MCF 10A (cell line): ENCODE measurements around the gene HTRA3. TPM values are rescaled to one million over a fixed set of nuclear protein-coding genes. Genes with fewer than 3 reads are reported as not detected.

Experiments
- BruUV-seq: library from RNA; stranded (reverse); fragments of 400-500 nt; replicated peaks from 2 replicates; lab custom pipeline; 2021; lab: Mats Ljungman, UMichigan
- CTCF ChIA-PET: fragments of 300-600 bp; sonication (Branson Sonifier 250); formaldehyde crosslinking; extraction: SDS; loops from one replicate; lab custom pipeline; 2021; ENCODE audit warnings: antibody characterized with exemption, inconsistent platforms; lab: Yijun Ruan, JAX
- POLR2A ChIA-PET: fragments of 300-600, 350-650 bp; sonication (Branson Sonifier 250); formaldehyde crosslinking; extraction: SDS; loops from one replicate; lab custom pipeline; 2020; ENCODE audit warnings: antibody characterized with exemption, inconsistent platforms; lab: Yijun Ruan, JAX
- DNase-seq: peaks from one replicate; pipeline ENCODE4 v3.0.0-alpha.2; 2018; ENCODE audit not compliant: unreplicated experiment
- H3K27ac Mint-ChIP-seq: one replicate; pipeline ENCODE4 v1.8.0; 2022; ENCODE audit warnings: mild to moderate bottlenecking, low read depth, mixed read lengths; ENCODE audit not compliant: unreplicated experiment
- H3K27me3 Mint-ChIP-seq: one replicate; pipeline ENCODE4 v1.8.0; 2022; ENCODE audit warnings: mixed read lengths; ENCODE audit not compliant: insufficient read depth, unreplicated experiment
- H3K36me3 Mint-ChIP-seq: one replicate; pipeline ENCODE4 v1.8.0; 2022; ENCODE audit warnings: mild to moderate bottlenecking, moderate library complexity, mixed read lengths; ENCODE audit not compliant: insufficient read depth, unreplicated experiment
- H3K4me1 Mint-ChIP-seq: one replicate; pipeline ENCODE4 v1.8.0; 2022; ENCODE audit warnings: mixed read lengths; ENCODE audit not compliant: insufficient read depth, unreplicated experiment
- H3K4me3 Mint-ChIP-seq: one replicate; pipeline ENCODE4 v1.8.0; 2022; ENCODE audit warnings: mild to moderate bottlenecking, moderate library complexity, mixed read lengths; ENCODE audit not compliant: unreplicated experiment
- H3K9me3 Mint-ChIP-seq: one replicate; pipeline ENCODE4 v1.8.0; 2022; ENCODE audit warnings: mixed read lengths; ENCODE audit not compliant: unreplicated experiment
- intact Hi-C: fragments of 100-400 bp; cut with micrococcal nuclease; formaldehyde crosslinking; loops from 2 replicates; pipeline ENCODE4 v1.14.1; 2022
- total RNA-seq: library from RNA; stranded (reverse); gene quantifications from 2 replicates; pipeline ENCODE4 v1.2.3, GENCODE V29; 2022
- TF ChIP-seq, protein P1 (sequence below): fragments of 200-600 bp; IDR thresholded peaks from one replicate; pipeline ENCODE4 v1.8.0; 2022; ENCODE audit warnings: antibody characterized with exemption, mild to moderate bottlenecking; ENCODE audit not compliant: unreplicated experiment

HTRA3 gene
- total RNA-seq, 1 experiment from 2014 or later = not detected

DNA sequence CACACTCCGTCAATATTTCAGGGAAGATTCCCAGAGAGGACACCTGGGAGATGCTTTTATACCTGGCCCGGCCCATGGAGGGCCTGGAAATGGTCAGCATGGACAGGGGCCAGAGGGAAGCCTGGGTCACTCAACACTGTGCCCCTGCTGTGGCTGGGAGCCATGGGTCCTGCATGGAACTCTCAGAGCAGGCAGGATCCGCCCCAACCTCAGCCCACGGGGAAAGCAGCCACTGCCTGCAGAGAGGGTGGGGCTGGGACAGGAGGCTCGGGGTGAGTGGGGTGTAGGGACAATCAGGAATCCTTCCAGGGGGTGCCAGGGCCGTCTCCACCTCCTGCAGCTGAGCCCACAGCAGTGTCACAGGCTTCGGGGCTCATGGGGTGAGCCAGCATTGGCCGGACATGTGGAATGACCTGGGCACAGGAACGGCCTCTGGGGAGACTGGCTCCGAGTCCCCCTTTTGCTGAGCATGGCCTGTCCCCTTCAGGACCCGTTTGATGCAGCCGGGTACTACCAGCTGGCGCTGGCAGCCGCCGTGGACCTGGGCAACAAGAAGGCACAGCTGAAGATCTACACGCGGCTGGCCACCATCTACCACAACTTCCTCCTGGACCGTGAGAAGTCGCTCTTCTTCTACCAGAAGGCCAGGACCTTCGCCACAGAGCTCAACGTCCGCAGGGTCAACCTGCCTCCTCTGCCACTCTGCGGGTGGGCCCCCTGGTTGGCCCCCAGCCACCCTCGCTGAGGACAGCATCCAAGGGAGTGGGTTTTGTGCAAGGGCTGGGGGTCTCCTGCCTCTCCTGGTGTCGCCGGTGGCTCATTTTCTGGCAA lies 29.1 kb upstream of the HTRA3 start:
- CTCF ChIA-PET = interaction anchor here (0.7 to 1.5 kb wide), 4 partner anchors 10 to 168 kb away, joined by 3 to 9 read pairs (median 6); no protein-coding TSS in a partner anchor
- H3K9me3 Mint-ChIP-seq = no peaks in the 10 kb centered on the region

DNA sequence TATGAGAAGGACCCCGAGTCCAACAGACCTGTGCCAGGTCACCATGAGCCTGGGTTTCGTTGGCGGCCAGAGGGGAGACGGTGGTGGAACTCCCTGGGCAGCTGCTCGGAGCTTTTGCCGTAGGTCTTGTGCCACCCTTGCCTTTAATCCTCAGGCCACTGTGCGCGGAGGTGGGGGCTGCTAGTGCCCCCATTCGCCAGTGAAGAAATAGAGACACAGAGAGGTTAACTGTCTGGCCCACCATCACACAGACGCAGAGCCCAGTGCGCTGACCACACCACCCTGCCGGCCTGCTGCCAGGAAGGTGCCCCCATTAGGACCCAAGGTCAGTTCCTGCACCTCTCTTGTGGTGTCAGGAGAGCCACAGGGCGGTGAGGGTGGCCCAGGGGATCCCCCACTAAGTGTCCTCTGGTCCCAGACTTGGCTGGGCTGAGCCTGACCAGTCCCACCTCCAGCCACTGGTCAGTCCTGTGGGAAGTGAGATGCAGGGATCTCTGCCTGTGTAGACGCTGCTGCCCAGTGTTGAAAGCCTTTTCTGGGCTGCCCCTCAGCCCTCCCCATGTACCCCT lies 28.3 kb upstream of the HTRA3 start:
- Mint-ChIP-seq H3K4me1 (no peaks in the 10 kb centered on the region), H3K4me3 (no peak overlapping the region), H3K27ac (no peak overlapping the region), H3K27me3 (no peaks in the 10 kb centered on the region), H3K9me3 (no peaks in the 10 kb centered on the region), H3K36me3 (peaks cover 9% of the 10 kb centered on the region)
- DNase-seq = no peak
- ChIA-PET POLR2A (no interaction called here), CTCF (interaction anchor here (0.6 to 2.5 kb wide), 20 partner anchors 9 to 301 kb away, joined by 3 to 41 read pairs (median 7); no protein-coding TSS in a partner anchor)
- TF ChIP-seq, protein P1, sequence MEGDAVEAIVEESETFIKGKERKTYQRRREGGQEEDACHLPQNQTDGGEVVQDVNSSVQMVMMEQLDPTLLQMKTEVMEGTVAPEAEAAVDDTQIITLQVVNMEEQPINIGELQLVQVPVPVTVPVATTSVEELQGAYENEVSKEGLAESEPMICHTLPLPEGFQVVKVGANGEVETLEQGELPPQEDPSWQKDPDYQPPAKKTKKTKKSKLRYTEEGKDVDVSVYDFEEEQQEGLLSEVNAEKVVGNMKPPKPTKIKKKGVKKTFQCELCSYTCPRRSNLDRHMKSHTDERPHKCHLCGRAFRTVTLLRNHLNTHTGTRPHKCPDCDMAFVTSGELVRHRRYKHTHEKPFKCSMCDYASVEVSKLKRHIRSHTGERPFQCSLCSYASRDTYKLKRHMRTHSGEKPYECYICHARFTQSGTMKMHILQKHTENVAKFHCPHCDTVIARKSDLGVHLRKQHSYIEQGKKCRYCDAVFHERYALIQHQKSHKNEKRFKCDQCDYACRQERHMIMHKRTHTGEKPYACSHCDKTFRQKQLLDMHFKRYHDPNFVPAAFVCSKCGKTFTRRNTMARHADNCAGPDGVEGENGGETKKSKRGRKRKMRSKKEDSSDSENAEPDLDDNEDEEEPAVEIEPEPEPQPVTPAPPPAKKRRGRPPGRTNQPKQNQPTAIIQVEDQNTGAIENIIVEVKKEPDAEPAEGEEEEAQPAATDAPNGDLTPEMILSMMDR = no peak
- BruUV-seq = no TSS peak
- intact Hi-C loops = no loop called here

More for the DNA sequence above, 29.1 kb upstream of the HTRA3 start:
- no peak for DNase-seq
- no peaks in the 10 kb centered on the region for H3K4me1 Mint-ChIP-seq
- POLR2A ChIA-PET = no interaction called here
- no peak overlapping the region for H3K4me3 Mint-ChIP-seq
- H3K27ac Mint-ChIP-seq = no peak overlapping the region
- BruUV-seq = no TSS peak
- H3K36me3 Mint-ChIP-seq = peaks cover 9% of the 10 kb centered on the region
- intact Hi-C loops = no loop called here
- no peaks in the 10 kb centered on the region for H3K27me3 Mint-ChIP-seq
- TF ChIP-seq, protein P1 = no peak

DNA sequence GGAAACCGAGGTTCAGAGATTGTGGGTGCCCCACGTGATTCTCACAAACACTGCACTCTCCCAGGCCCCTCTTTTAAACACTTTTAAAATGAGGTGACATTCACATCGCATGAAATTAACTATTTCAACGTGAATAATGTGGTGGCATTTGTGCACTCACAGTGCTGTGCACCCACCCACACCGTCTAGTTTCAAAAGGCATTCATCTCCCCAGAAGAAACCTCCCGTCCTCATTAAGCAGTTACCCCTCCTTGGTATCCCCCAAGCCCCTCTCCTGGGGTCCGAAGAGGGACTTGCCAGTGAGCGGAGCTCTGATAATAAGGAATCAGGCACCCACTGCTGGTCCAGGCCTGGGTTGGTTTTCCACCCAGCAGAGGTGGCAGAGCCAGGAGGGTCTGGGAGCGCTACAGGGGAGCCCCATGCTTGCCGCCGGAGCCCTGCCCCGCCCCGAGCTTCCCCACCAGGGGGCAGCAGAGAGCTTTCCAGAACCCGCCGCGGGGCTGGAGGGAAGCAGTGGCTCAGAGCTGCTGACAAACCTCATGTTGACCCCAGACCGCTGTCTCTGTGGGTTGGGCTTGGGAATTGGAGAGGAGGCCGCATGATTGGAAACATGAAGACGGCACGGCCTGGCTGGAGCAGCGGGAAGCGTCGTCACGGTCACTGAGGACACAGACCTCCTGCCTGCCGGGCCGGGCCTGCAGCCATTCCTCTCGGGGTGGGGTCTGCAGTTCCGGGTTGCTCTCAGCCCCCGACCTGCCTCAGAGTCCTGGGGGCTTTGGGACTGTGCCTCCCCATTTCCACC lies 27.5 kb upstream of the HTRA3 start:
- intact Hi-C loops = loop anchor here (1.0 to 2.0 kb wide), 2 partner anchors 65 to 161 kb away; no protein-coding TSS in a partner anchor
- no peak overlapping the region for H3K4me3 Mint-ChIP-seq
- H3K27me3 Mint-ChIP-seq = no peaks in the 10 kb centered on the region
- no peaks in the 10 kb centered on the region for H3K9me3 Mint-ChIP-seq
- ChIA-PET POLR2A (no interaction called here), CTCF (interaction anchor here (0.5 to 2.5 kb wide), 28 partner anchors 10 to 675 kb away, joined by 3 to 41 read pairs (median 6); no protein-coding TSS in a partner anchor)
- no peak overlapping the region for H3K27ac Mint-ChIP-seq
- TF ChIP-seq, protein P1 = peak; percentile 96
- peak; percentile 72 for DNase-seq
- no TSS peak for BruUV-seq
- no peaks in the 10 kb centered on the region for H3K4me1 Mint-ChIP-seq
- H3K36me3 Mint-ChIP-seq = peaks cover 9% of the 10 kb centered on the region
